HG02884 (cell line): ENCODE measurements around the gene CRIM1.
A peak's percentile ranks its signal among the peaks of the same experiment; 100 is the strongest.
"Not testable (repeated sequence)": the region's sequence is repeated elsewhere in the genome, so short reads cannot be mapped to it uniquely, and the experiment has no call there.

Experiments used
- ATAC-seq: cut with Tn5 transposase; IDR thresholded peaks from one replicate; pipeline ENCODE4 v1.9.1; 2021; ENCODE audit warnings: mild to moderate bottlenecking, moderate library complexity; ENCODE audit not compliant: unreplicated experiment

Gene CRIM1

GRCh38 chr2:36351291-36351690 lies 4.3 kb upstream of the CRIM1 start:
- no peak for ATAC-seq

GRCh38 chr2:36351736-36352349 lies 3.7 kb upstream of the CRIM1 start:
- ATAC-seq: no peak

GRCh38 chr2:36352701-36353100 lies 2.9 kb upstream of the CRIM1 start:
- no peak for ATAC-seq

- no peak for ATAC-seq
Measured at GRCh38 chr2:36354811-36355150, 797 bp upstream of the CRIM1 start.

GRCh38 chr2:36355890-36356297 lies 316 bp downstream of the CRIM1 start:
- ATAC-seq: peak; percentile 11

- peak; percentile 12 for ATAC-seq
Measured at GRCh38 chr2:36356298-36356989, 866 bp downstream of the CRIM1 start.

GRCh38 chr2:36356990-36357846 lies 1.6 kb downstream of the CRIM1 start:
- ATAC-seq: peak; percentile 24

- peak; percentile 17 for ATAC-seq
Measured at GRCh38 chr2:36357847-36358659, 2.5 kb downstream of the CRIM1 start.

GRCh38 chr2:36359067-36359466 lies 3.5 kb downstream of the CRIM1 start:
- ATAC-seq: no peak

GRCh38 chr2:36360063-36360462 lies 4.5 kb downstream of the CRIM1 start:
- no peak for ATAC-seq

GRCh38 chr2:36360834-36361233 lies 5.3 kb downstream of the CRIM1 start:
- ATAC-seq: no peak

GRCh38 chr2:36361396-36361795 lies 5.8 kb downstream of the CRIM1 start:
- ATAC-seq: no peak

GRCh38 chr2:36362291-36362690 lies 6.7 kb downstream of the CRIM1 start:
- ATAC-seq: no peak

- ATAC-seq: not testable (repeated sequence)
Measured at GRCh38 chr2:36363085-36363484, 7.5 kb downstream of the CRIM1 start.

GRCh38 chr2:36366491-36367120 lies 11.0 kb downstream of the CRIM1 start:
- ATAC-seq: no peak

- ATAC-seq: no peak
Measured at GRCh38 chr2:36367486-36367885, 11.9 kb downstream of the CRIM1 start.

GRCh38 chr2:36367895-36368353 lies 12.3 kb downstream of the CRIM1 start:
- ATAC-seq: no peak

- ATAC-seq: no peak
Measured at GRCh38 chr2:36368438-36368837, 12.9 kb downstream of the CRIM1 start.

- no peak for ATAC-seq
Measured at GRCh38 chr2:36369163-36369562, 13.6 kb downstream of the CRIM1 start.

- ATAC-seq: no peak
Measured at GRCh38 chr2:36369716-36370115, 14.1 kb downstream of the CRIM1 start.
